ENCODE results near the gene ABCB8. TPM values are rescaled to one million over a fixed set of nuclear protein-coding genes. Genes with fewer than 3 reads are reported as not detected.
"Not testable (repeated sequence)": the region's sequence is repeated elsewhere in the genome, so short reads cannot be mapped to it uniquely, and the experiment has no call there.

Gene ABCB8
- total RNA-seq, 2 donors from 2014 or later: 11.9 to 20.6 TPM

- no peak for DNase-seq (ENCODE audit: low spot score)
- no peaks in the 10 kb centered on the region for H3K27me3 ChIP-seq
These were observed 8.0 kb upstream of the ABCB8 start for GRCh38 chr7:151020231-151020630.

DNA sequence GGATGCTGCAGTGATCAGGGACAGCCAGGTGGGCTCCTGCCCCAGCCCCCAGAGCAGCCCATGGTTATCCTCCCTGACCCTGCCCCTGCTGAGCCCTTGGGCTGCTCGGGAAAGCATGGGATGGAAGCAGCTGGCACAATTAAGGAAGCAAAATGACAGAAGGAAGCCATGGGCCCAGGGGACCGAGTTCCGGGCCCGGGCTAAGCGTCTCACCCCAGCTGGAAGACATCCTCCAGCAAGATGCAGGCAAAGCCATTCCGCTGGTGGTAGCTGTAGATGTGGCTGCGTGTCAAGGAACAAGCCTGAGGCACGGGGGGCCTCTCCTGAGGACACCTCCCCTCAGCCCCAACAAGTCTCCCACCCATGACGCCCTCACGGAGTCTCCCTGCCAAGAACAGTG lies 5.0 kb upstream of the ABCB8 start:
- no peaks in the 10 kb centered on the region for H3K9me3 ChIP-seq

More at GRCh38 chr7:151020231-151020630, 8.0 kb upstream of the ABCB8 start:
- Histone ChIP-seq H3K4me3 (no peak overlapping the region), H3K27ac (no peak overlapping the region), H3K4me1 (peaks cover 0 to 19% of the 10 kb centered on the region in 2 donors), H3K36me3 (no peaks in the 10 kb centered on the region), H3K9me3 (no peaks in the 10 kb centered on the region)
- TF ChIP-seq CTCF (IDR thresholded peaks at IDR 0.05): no peak

GRCh38 chr7:151024435-151025056 lies 3.7 kb upstream of the ABCB8 start, which contains the start of gene ATG9B:
Gene ATG9B, minus strand, starts transcription at chr7:151024494. Its CDS starts 71 bp downstream, at chr7:151024423.
- peaks cover 0 to 11% of the 10 kb centered on the region in 2 donors for H3K4me1 ChIP-seq
- TF ChIP-seq CTCF (IDR thresholded peaks at IDR 0.05): no peak
- H3K27me3 ChIP-seq: no peaks in the 10 kb centered on the region
- no peak within 1 kb of the TSS for H3K27ac ChIP-seq
- DNase-seq (ENCODE audit: low spot score): no peak
- no peak within 1 kb of the TSS for H3K4me3 ChIP-seq
- no peaks in the 10 kb centered on the region for H3K36me3 ChIP-seq
- H3K9me3 ChIP-seq: no peaks in the 10 kb centered on the region

More for the DNA sequence above, 5.0 kb upstream of the ABCB8 start:
- Histone ChIP-seq H3K27ac (no peak overlapping the region), H3K4me1 (peaks cover 0 to 14% of the 10 kb centered on the region in 2 donors), H3K4me3 (no peak overlapping the region), H3K27me3 (no peaks in the 10 kb centered on the region), H3K36me3 (no peaks in the 10 kb centered on the region)
- no peak for DNase-seq (ENCODE audit: low spot score)
- no peak for TF ChIP-seq CTCF (IDR thresholded peaks at IDR 0.05)

- Histone ChIP-seq H3K36me3 (no peaks in the 10 kb centered on the region), H3K27me3 (no peaks in the 10 kb centered on the region), H3K4me1 (peaks cover 0 to 15% of the 10 kb centered on the region in 2 donors), H3K4me3 (no peak overlapping the region), H3K27ac (no peak overlapping the region), H3K9me3 (no peaks in the 10 kb centered on the region)
- no peak for DNase-seq (ENCODE audit: low spot score)
- TF ChIP-seq CTCF (IDR thresholded peaks at IDR 0.05): no peak
These were observed 2.2 kb upstream of the ABCB8 start for GRCh38 chr7:151025924-151026671.

GRCh38 chr7:151026771-151027727 lies 1.2 kb upstream of the ABCB8 start:
- peaks cover 0 to 15% of the 10 kb centered on the region in 2 donors for H3K4me1 ChIP-seq

DNA sequence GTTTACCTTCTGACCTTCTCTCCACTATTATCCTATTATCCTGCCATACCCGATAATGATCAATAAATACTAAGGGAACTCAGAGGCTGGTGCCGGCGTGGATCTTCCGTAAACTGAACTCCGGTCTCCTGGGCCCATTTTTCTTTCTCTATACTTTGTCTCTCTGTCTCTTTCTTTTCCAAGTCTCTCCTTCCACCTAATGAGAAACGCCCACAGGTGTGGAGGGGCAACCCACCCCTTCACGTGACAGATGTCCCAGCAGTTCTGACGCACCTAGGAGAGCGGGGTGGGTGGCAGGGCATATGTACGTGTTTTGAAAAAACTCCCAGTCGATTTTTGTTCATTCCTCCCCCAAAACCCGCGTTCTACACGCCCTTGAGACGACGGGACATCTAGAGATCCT lies 521 bp upstream of the ABCB8 start:
- H3K27ac ChIP-seq: peak overlapping the region; percentile 77 to 87
- not testable (repeated sequence) for H3K27me3 ChIP-seq; DNase-seq (ENCODE audit: low spot score); H3K36me3 ChIP-seq; H3K9me3 ChIP-seq
- H3K4me1 ChIP-seq: peaks cover 0 to 15% of the 10 kb centered on the region in 2 donors
- H3K4me3 ChIP-seq: peak overlapping the region; percentile 57 to 72

More at GRCh38 chr7:151026771-151027727, 1.2 kb upstream of the ABCB8 start:
- H3K4me3 ChIP-seq: peak overlapping the region in 1 of 2 donors; percentile 57
- H3K9me3 ChIP-seq; H3K27me3 ChIP-seq; DNase-seq (ENCODE audit: low spot score); H3K36me3 ChIP-seq: not testable (repeated sequence)
- H3K27ac ChIP-seq: peak overlapping the region; percentile 77 to 87
